HG03460 (cell line): ENCODE data around the gene ICAM5.
A peak's percentile ranks its signal among the peaks of the same experiment; 100 is the strongest.
"Not testable (repeated sequence)": the region's sequence is repeated elsewhere in the genome, so short reads cannot be mapped to it uniquely, and the experiment has no call there.

Source experiments
- ATAC-seq: cut with Tn5 transposase; IDR thresholded peaks from one replicate; pipeline ENCODE4 v1.9.1; 2021; ENCODE audit not compliant: unreplicated experiment

Gene ICAM5

DNA sequence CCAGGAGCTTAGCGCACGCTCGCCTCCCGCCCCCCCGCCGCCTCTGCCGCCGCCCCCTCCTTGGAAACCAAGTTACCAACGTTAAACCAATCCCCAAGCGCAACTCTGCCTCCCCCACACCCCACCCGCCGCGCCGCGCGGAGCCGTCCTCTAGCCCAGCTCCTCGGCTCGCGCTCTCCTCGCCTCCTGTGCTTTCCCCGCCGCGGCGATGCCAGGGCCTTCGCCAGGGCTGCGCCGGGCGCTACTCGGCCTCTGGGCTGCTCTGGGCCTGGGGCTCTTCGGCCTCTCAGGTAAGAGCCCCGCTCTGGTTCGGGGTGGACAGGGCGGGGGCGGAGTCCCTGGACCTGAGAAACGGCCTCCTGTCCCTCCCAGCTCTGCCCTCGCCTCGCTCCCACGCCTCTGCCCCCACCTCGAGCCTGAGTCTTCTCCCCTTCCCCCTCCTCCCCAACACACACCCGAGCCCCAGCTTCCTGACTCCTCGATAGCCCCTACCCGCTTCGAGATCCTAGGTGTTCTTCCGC lies at the start of gene ICAM5:
Gene ICAM5, plus strand, starts transcription at position 117 of the 521 bp plus-strand sequence. Its CDS starts 92 bp downstream, at position 209.
- ATAC-seq, result no peak

DNA sequence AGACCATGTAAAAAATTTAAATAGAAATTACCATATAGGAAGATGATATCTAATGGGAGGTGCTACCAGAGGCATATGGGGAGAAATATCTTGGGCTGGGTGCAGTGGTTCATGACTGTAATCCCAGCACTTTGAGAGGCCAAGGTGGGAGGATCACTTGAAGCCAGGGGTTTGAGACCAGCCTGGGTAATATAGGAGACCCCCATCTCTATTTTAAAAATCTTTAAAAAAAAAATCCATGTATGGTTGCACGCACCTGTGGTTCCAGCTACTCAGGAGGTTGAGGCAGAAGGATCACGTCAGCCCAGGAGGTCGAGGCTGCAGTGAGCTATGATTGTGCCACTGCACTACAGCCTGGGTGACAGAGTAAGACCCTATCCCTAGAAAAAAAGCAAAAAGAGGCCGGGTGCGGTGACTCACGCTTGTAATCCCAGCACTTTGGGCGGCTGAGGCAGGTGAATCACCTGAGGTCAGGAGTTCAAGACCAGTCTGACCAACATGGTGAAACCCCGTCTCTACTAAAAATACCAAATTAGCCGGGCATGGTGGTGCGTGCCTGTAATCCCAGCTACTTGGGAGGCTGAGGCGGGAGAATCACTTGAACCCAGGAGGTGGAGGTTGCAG lies 47.8 kb upstream of the ICAM5 start:
- not testable (repeated sequence) for ATAC-seq

GRCh38 chr19:10243606-10244005 lies 46.1 kb upstream of the ICAM5 start:
- ATAC-seq, result no peak

DNA sequence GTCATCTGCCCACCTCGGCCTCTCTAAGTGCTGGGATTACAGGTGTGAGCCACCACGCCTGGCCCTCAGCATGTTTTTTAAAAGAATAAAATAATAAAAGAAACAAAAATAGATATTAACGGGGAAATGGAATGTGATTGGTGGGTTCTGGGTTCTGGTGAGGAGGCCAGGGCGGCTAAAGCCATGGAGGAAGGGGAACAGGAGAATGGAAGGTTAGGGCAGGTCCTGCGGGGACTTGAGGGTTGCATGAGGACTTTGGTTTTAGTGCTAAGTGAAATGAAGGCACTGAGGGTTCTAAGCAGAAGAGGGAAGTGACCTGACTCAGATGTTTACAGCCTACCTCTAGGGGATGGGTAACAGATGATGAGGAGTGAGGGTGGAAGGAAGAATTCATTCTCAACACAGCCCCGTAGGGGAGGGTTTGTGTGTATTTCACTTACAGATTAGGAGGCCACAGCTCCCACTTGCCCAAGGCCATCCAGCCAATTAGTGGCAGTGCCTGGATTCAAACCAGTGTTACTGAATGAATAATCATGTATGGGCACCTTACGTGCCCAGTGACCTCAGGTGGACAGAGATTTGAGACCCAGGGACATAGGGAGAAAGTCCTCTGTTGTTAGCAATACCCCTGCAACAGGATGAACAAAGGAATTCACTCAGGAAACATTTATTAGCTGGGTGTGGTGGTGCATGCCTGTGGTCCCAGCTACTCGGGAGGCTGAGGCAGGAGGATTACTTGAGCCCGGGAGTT lies 44.4 kb upstream of the ICAM5 start:
- no peak for ATAC-seq

GRCh38 chr19:10246511-10246910 lies 43.2 kb upstream of the ICAM5 start:
- no peak for ATAC-seq

DNA sequence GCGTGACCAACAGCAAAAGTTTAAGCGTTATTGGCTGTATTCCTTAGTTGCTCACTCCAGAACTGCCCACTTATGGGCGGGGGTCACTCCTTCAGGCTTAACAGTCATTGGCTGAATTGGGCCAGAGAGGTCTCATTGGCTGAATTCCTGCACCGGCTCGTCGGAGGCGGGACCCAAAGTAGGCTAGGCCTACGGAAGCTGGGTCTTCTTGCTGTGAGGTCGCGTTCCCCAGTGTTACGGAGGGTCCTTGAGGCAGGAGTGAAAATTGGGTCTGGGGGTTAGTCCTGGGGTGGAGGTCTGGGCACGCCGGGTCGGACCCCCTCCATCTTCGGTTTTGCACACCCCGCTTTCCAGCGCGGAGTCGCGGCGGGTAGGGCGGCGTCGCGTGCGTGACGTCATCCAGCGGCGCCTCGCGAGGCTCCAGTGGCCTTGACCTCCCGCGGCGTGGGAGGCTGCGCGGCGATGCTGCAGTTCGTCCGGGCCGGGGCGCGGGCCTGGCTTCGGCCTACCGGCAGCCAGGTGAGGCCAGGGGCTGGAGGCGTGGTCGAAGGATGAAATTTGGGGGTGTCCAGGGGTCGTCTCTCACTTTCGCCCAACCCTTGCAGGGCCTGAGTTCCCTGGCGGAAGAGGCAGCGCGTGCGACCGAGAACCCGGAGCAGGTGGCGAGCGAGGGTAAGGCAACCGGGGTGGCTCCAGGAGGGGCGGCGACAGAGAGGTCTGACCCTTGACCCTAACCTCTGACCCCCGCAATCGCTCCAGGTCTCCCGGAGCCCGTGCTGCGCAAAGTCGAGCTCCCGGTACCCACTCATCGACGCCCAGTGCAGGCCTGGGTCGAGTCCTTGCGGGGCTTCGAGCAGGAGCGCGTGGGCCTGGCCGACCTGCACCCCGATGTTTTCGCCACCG lies 37.7 kb upstream of the ICAM5 start, which contains the start of gene MRPL4:
Gene MRPL4, plus strand, starts transcription at position 423 of the 903 bp plus-strand sequence. Its CDS starts 40 bp downstream, at position 463.
- peak; percentile 92 for ATAC-seq

DNA sequence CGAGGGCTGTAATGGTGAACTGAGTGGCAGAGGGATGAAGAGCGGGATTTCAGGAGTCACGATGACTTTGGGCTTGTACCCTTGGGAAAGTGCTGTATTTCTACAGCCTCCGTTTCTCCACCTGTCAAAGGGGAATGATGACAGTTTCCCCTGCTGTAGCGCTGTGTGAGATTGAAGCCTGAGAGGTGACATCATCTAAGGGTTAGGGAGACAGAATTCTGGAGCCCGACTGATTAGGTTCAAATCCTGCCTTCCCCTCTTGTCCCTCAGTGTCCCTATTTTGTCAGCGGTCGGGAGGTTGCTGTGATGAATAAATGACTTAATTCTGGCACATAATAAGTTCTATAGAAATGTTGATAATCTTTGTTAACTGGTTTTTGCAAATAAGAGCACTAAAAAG lies 37.0 kb upstream of the ICAM5 start:
- ATAC-seq, result no peak

DNA sequence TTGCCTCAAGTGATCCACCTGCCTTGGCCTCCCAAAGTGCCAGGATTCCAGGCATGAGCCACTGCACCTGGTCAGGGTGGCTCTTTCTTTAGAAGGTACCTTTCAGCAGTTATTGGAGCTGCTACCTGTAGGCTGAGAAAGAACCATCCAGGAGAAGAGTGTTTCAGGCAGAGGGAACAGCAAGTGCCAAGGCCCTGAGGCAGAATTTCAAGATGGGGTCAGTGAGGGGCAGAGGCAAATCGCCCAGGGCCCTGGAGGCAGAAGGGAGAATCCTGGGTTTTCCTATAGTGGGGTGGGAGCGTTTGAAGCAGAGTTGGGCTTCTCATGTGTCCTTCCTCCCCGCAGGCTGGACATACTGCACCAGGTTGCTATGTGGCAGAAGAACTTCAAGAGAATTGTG lies 35.5 kb upstream of the ICAM5 start:
- ATAC-seq, result no peak

DNA sequence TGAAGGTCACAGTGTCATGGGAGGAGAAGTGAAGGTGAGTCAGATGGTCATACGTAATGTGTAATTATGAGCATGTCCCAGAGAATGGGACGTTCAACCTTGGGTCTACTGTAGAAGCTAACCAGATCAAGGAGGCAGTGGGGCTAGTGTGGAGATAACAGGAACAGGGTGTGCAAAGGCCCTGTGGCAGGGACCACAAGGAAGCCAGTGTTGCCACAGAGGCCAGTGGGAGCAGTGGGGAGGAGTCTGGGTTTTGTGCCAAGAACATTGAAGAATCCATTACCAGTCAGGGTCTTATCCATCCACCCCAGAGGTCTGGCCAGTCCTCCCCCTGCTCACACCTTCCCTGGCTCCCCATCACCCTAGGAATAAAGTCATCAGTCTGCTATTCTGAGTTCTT lies 34.4 kb upstream of the ICAM5 start:
- no peak for ATAC-seq

GRCh38 chr19:10256551-10256950 lies 33.2 kb upstream of the ICAM5 start:
- no peak for ATAC-seq

GRCh38 chr19:10256970-10257615 lies 32.7 kb upstream of the ICAM5 start:
- no peak for ATAC-seq

GRCh38 chr19:10258080-10258710 lies 31.6 kb upstream of the ICAM5 start:
- no peak for ATAC-seq

GRCh38 chr19:10259162-10259905 lies 30.4 kb upstream of the ICAM5 start:
- ATAC-seq, result no peak

- ATAC-seq, result no peak
These were observed 29.6 kb upstream of the ICAM5 start for GRCh38 chr19:10260141-10260584.

- ATAC-seq, result no peak
These were observed 27.0 kb upstream of the ICAM5 start for GRCh38 chr19:10262771-10263170.

DNA sequence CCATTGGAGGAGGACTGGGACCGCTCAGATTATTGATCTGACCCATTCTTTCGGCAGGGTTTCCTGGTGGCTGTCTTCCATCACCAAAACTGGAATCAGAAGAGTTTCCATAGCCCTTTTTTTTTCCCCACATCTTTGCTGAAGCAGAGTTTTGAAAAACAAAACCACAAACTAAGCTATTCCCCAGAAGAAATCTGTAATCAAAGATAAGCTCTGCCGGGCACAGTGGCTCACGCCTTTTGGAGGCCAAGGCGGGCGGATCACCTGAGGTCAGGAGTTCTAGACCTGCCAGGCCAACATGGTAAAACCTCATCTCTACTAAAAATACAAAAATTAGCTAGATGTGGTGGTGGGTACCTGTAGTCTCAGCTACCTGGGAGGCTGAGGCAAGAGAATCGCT lies 23.0 kb upstream of the ICAM5 start:
- ATAC-seq, result no peak

DNA sequence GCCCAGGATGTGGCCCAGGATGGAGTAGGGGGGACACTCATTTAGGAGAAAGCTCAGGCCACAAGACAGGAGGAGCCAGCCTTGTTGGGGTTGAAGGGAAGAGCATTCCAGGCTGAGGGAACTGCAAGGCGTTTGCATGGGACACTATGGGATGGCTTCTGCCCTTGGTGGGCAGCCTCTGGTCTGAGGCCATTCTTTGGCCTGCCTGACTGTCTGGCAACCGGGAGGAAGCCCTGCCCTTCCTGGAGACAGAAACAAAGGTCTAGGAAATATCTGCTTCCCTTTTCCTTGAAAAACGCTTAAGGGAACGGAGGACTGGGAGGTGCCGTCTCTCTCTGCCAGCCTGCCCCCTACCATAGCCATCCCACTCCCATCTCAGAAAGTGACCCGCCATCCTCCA lies 21.7 kb upstream of the ICAM5 start:
- ATAC-seq, result no peak

GRCh38 chr19:10269333-10270179 lies 20.2 kb upstream of the ICAM5 start:
- peak; percentile 22 for ATAC-seq

DNA sequence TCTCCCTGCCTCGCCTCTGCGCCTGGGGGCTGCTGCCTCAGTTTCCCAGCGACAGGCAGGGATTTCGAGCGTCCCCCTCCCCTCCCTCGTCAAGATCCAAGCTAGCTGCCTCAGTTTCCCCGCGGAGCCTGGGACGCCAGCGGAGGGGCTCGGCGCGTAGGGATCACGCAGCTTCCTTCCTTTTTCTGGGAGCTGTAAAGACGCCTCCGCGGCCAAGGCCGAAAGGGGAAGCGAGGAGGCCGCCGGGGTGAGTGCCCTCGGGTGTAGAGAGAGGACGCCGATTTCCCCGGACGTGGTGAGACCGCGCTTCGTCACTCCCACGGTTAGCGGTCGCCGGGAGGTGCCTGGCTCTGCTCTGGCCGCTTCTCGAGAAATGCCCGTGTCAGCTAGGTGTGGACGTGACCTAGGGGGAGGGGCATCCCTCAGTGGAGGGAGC lies 19.6 kb upstream of the ICAM5 start:
- peak; percentile 38 for ATAC-seq
